ENCODE data around the gene MTR. TPM values are rescaled to one million over a fixed set of nuclear protein-coding genes. Genes with fewer than 3 reads are reported as not detected.

Gene MTR
- total RNA-seq, 1 experiment from 2014 or later: 27.5 TPM

DNA sequence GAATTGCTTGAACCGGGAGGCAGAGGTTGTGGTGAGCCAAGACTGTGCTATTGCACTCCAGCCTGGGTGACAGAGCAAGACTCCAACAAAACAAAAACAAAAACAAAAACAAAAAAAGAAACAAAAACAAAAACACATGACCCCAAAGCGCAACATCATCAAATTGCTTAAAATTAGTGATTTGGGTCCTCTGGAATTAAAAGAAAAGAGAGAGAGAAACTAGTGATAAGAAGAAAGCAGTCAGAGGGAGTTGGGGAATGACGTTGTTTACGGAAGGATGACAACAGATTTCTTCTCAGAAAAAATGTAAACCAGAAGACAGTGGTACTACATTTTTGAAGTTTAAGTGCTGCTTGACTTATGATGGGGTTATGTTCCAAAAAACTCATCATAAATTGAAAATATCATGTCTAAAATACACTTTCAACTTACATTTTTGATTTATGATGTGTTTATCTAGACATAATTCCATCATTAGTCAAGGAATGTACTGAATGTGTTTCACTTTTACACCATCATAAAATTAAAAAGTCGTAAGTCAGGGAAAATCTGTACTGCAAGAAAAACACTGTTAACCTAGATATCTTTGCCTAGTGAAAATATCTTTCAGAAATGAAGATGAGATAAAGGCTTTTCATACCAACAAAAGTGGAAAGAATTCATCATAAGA is 121.2 kb downstream of the MTR start:
- Mint-ChIP-seq H3K36me3 (peaks cover 32% of the 10 kb centered on the region), H3K27ac (no peak overlapping the region), H3K27me3 (ENCODE audit: low read depth) (peaks cover 3% of the 10 kb centered on the region), H3K9me3 (peaks cover 42% of the 10 kb centered on the region), H3K4me3 (no peak overlapping the region), H3K4me1 (no peaks in the 10 kb centered on the region)
- peak; percentile 84 for TF ChIP-seq ZNF317 (CRISPR knock-in tag; IDR thresholded peaks at IDR 0.05; ENCODE audit: borderline replicate concordance, low read depth)
- no peak for TF ChIP-seq NR1H2 (CRISPR knock-in tag; IDR thresholded peaks at IDR 0.05)
- CTCF ChIA-PET: no interaction called here
- POLR2A ChIA-PET: no interaction called here
- DNase-seq (ENCODE audit: low spot score) (no peak), ATAC-seq (no peak)

DNA sequence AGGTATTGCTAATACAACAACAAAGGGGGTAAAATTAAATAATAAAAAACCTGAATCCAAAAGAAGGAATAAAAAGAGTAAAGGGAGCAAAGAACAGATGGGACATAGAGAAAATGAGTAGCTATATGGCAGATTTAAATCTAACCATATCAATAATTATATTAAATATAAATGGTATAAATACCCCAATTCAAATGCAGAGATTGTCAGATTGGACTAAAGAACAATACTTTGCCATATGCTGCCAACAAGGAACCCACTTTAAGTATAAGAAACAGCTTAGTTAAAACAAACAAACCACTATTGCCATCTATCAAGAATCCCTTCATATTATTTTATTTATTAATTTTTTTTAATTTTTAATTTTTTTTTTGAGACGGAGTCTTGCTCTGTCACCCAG is 122.4 kb downstream of the MTR start:
- DNase-seq (ENCODE audit: low spot score) (no peak), ATAC-seq (no peak)
- Mint-ChIP-seq H3K36me3 (peaks cover 32% of the 10 kb centered on the region), H3K9me3 (peaks cover 45% of the 10 kb centered on the region), H3K4me1 (no peaks in the 10 kb centered on the region), H3K27ac (no peak overlapping the region), H3K4me3 (no peak overlapping the region), H3K27me3 (ENCODE audit: low read depth) (peaks cover 3% of the 10 kb centered on the region)
- TF ChIP-seq, protein P1, sequence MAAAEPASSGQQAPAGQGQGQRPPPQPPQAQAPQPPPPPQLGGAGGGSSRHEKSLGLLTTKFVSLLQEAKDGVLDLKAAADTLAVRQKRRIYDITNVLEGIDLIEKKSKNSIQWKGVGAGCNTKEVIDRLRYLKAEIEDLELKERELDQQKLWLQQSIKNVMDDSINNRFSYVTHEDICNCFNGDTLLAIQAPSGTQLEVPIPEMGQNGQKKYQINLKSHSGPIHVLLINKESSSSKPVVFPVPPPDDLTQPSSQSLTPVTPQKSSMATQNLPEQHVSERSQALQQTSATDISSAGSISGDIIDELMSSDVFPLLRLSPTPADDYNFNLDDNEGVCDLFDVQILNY (CRISPR knock-in tag; IDR thresholded peaks at IDR 0.05): no peak
- no peak for TF ChIP-seq HMGA2 (CRISPR knock-in tag; IDR thresholded peaks at IDR 0.05)
- TF ChIP-seq, protein P2, sequence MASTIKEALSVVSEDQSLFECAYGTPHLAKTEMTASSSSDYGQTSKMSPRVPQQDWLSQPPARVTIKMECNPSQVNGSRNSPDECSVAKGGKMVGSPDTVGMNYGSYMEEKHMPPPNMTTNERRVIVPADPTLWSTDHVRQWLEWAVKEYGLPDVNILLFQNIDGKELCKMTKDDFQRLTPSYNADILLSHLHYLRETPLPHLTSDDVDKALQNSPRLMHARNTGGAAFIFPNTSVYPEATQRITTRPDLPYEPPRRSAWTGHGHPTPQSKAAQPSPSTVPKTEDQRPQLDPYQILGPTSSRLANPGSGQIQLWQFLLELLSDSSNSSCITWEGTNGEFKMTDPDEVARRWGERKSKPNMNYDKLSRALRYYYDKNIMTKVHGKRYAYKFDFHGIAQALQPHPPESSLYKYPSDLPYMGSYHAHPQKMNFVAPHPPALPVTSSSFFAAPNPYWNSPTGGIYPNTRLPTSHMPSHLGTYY (CRISPR knock-in tag; IDR thresholded peaks at IDR 0.05): no peak
- TF ChIP-seq MYBL2 (CRISPR knock-in tag; IDR thresholded peaks at IDR 0.05): no peak
- TF ChIP-seq, protein P3, sequence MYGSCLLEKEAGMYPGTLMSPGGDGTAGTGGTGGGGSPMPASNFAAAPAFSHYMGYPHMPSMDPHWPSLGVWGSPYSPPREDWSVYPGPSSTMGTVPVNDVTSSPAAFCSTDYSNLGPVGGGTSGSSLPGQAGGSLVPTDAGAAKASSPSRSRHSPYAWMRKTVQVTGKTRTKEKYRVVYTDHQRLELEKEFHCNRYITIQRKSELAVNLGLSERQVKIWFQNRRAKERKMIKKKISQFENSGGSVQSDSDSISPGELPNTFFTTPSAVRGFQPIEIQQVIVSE (CRISPR knock-in tag; IDR thresholded peaks at IDR 0.05; ENCODE audit: borderline replicate concordance): no peak
- no peak for TF ChIP-seq ETV6 (CRISPR knock-in tag; IDR thresholded peaks at IDR 0.05)
- TF ChIP-seq, protein P4, sequence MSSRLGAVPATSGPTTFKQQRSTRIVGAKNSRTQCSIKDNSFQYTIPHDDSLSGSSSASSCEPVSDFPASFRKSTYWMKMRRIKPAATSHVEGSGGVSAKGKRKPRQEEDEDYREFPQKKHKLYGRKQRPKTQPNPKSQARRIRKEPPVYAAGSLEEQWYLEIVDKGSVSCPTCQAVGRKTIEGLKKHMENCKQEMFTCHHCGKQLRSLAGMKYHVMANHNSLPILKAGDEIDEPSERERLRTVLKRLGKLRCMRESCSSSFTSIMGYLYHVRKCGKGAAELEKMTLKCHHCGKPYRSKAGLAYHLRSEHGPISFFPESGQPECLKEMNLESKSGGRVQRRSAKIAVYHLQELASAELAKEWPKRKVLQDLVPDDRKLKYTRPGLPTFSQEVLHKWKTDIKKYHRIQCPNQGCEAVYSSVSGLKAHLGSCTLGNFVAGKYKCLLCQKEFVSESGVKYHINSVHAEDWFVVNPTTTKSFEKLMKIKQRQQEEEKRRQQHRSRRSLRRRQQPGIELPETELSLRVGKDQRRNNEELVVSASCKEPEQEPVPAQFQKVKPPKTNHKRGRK (CRISPR knock-in tag; IDR thresholded peaks at IDR 0.05; ENCODE audit: borderline replicate concordance): no peak
- no peak for TF ChIP-seq SMAD4 (CRISPR knock-in tag; IDR thresholded peaks at IDR 0.05)
- TF ChIP-seq, protein P5, sequence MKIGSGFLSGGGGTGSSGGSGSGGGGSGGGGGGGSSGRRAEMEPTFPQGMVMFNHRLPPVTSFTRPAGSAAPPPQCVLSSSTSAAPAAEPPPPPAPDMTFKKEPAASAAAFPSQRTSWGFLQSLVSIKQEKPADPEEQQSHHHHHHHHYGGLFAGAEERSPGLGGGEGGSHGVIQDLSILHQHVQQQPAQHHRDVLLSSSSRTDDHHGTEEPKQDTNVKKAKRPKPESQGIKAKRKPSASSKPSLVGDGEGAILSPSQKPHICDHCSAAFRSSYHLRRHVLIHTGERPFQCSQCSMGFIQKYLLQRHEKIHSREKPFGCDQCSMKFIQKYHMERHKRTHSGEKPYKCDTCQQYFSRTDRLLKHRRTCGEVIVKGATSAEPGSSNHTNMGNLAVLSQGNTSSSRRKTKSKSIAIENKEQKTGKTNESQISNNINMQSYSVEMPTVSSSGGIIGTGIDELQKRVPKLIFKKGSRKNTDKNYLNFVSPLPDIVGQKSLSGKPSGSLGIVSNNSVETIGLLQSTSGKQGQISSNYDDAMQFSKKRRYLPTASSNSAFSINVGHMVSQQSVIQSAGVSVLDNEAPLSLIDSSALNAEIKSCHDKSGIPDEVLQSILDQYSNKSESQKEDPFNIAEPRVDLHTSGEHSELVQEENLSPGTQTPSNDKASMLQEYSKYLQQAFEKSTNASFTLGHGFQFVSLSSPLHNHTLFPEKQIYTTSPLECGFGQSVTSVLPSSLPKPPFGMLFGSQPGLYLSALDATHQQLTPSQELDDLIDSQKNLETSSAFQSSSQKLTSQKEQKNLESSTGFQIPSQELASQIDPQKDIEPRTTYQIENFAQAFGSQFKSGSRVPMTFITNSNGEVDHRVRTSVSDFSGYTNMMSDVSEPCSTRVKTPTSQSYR (CRISPR knock-in tag; IDR thresholded peaks at IDR 0.05): no peak
- TF ChIP-seq, protein P6, sequence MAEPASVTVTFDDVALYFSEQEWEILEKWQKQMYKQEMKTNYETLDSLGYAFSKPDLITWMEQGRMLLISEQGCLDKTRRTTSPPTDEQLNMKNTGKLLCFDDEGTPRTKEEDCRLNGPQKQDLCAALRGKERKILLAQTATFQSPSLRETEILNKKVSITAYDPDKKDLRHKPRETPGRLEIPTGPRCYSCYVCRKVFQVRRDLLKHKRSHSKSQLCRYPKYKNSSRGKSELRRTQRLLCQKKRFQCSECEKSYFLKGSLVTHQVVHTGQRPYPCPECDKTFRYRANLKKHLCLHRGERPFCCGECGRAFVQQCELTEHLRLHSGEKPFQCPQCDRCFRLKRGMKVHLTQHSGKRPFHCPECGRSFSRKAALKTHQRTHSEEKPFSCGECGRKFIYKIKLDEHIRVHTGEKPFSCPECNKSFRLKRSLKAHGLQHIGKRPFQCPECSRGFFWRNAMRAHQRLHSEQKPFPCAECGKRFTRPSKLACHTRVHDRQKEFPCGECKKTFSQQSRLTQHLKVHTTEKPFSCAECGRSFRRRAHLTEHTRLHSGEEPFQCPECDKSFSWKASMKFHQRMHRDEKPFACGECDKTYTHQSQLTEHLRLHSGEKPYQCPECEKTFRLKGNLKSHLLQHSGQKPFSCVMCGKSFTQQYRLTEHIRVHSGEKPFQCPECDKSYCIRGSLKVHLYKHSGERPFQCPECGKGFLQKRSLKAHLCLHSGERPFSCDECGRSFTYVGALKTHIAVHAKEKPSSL (CRISPR knock-in tag; conservative IDR thresholded peaks at IDR 0.05): no peak
- TF ChIP-seq NFATC4 (CRISPR knock-in tag; IDR thresholded peaks at IDR 0.05): no peak
- CTCF ChIA-PET: no interaction called here
- POLR2A ChIA-PET: no interaction called here

Data from WTC11 (cell line).